Measurements from ENCODE around the gene TNNC1.
A peak's percentile ranks its signal among the peaks of the same experiment; 100 is the strongest.

DNA sequence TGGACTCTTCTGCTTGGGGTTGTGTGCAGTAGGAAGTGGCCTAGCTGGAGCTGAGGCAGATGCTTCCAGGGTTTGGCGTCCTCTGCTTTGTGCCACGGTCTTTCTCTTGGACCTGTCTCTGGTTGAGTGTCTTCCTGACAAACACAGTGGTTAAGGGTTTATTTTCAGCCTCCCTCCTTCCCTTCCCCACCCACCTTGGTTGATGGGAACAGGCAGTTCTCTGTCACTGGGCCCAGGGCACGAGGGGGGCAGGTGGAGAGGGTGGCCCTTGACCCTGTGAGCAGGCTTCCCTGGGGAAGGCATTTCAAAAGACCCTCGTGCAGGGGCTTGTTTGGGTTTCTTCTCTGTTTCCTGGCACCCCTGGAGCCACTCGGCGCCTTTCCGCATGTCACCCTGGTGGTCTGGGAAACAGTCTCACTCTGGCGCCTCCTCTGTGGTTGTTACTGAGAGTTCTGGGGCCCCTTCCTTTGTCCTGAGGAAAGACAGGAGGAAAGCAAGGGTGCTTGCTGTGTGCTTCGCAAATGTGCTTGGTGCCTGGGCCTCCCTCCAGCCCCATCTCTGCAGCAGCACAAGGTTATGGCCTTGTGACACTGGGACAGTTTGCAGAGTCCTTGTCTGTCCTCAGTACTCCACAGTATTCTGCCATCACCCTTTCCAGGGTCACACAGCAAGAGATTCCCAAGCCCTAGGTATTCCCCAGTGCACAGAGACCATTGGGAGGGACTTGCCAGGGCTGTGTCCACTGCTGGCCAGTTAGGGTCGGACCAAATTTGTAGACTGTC is 31.0 kb upstream of the TNNC1 start:
- TF ChIP-seq, protein P1, sequence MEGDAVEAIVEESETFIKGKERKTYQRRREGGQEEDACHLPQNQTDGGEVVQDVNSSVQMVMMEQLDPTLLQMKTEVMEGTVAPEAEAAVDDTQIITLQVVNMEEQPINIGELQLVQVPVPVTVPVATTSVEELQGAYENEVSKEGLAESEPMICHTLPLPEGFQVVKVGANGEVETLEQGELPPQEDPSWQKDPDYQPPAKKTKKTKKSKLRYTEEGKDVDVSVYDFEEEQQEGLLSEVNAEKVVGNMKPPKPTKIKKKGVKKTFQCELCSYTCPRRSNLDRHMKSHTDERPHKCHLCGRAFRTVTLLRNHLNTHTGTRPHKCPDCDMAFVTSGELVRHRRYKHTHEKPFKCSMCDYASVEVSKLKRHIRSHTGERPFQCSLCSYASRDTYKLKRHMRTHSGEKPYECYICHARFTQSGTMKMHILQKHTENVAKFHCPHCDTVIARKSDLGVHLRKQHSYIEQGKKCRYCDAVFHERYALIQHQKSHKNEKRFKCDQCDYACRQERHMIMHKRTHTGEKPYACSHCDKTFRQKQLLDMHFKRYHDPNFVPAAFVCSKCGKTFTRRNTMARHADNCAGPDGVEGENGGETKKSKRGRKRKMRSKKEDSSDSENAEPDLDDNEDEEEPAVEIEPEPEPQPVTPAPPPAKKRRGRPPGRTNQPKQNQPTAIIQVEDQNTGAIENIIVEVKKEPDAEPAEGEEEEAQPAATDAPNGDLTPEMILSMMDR (IDR thresholded peaks at IDR 0.05 in 4 of 5, conservative IDR thresholded peaks at IDR 0.05 in 1 of 5): no peak
- TF ChIP-seq POLR2A (IDR thresholded peaks at IDR 0.05): peak in 1 of 2 donors; percentile 37
